Suprapubic skin (tissue), 4 donors: ENCODE results near the gene LRP6. TPM values are rescaled to one million over a fixed set of nuclear protein-coding genes. Genes with fewer than 3 reads are reported as not detected.
"Not testable (repeated sequence)": the region's sequence is repeated elsewhere in the genome, so short reads cannot be mapped to it uniquely, and the experiment has no call there.

Experiments used
- DNase-seq, 2 donors: peaks; one replicate each; pipeline ENCODE4 v3.0.0-alpha.2; 2019; ENCODE audit warnings: low spot score in 2 of 2
- H3K27ac ChIP-seq: fragments of 200-600 bp; sonication (generic); one replicate; pipeline ENCODE4 v1.5.1; 2019
- H3K27me3 ChIP-seq: fragments of 200-600 bp; sonication (generic); one replicate; pipeline ENCODE4 v1.5.1; 2019
- H3K36me3 ChIP-seq: fragments of 200-600 bp; sonication (generic); one replicate; pipeline ENCODE4 v1.5.1; 2019
- H3K4me1 ChIP-seq: fragments of 200-600 bp; sonication (generic); one replicate; pipeline ENCODE4 v1.5.1; 2019
- H3K4me3 ChIP-seq: fragments of 200-600 bp; sonication (generic); one replicate; pipeline ENCODE4 v1.5.1; 2019; ENCODE audit warnings: mild to moderate bottlenecking
- H3K9me3 ChIP-seq: fragments of 200-600 bp; sonication (generic); one replicate; pipeline ENCODE4 v1.5.1; 2019
- CTCF ChIP-seq, 2 donors: fragments of 200-600 bp in 1 of 2; fragments of 450-650 bp in 1 of 2; sonication (generic) in 1 of 2; IDR thresholded peaks; one replicate each; pipeline ENCODE4 v1.5.1; 2016 to 2019; ENCODE audit warnings: antibody characterized with exemption in 2 of 2, mild to moderate bottlenecking in 1 of 2, moderate library complexity in 1 of 2
- EP300 ChIP-seq: sonication (generic); formaldehyde crosslinking; IDR thresholded peaks from one replicate; pipeline ENCODE4 v1.6.1; 2017; ENCODE audit warnings: antibody characterized with exemption
- POLR2A ChIP-seq, 2 donors: fragments of 450-650 bp; IDR thresholded peaks; one replicate each; pipeline ENCODE4 v1.6.1; 2017; ENCODE audit warnings: antibody characterized with exemption in 2 of 2, mild to moderate bottlenecking in 2 of 2, moderate library complexity in 2 of 2
- POLR2AphosphoS5 ChIP-seq, 3 donors: sonication (generic); formaldehyde crosslinking; IDR thresholded peaks; one replicate each; pipeline ENCODE4 v1.6.1; 2017; ENCODE audit warnings: antibody characterized with exemption in 3 of 3
- whole genome bisulfite sequencing: methylation state at CpG from one replicate; pipeline ENCODE4 v1.1.5; 2018; 5-methylcytosine and 5-hydroxymethylcytosine counted together
- total RNA-seq, 4 donors: library from RNA; depleted of rRNA; stranded (reverse); fragments of >200 nt; gene quantifications; one replicate each; pipeline ENCODE4 v1.1.0, GENCODE V29; 2016

The LRP6 gene
- total RNA-seq, result 10 to 100 TPM; 13.3 to 39.9 (median 33.9) TPM

- Histone ChIP-seq H3K36me3 (no peaks in the 10 kb centered on the region), H3K27me3 (no peaks in the 10 kb centered on the region), H3K27ac (peak within 1 kb of the TSS; percentile 97), H3K4me1 (peaks cover 31% of the 10 kb centered on the region), H3K4me3 (peak within 1 kb of the TSS; percentile 57), H3K9me3 (no peaks in the 10 kb centered on the region)
- peak in 1 of 2 donors; percentile 58 for TF ChIP-seq POLR2A (IDR thresholded peaks at IDR 0.05)
- TF ChIP-seq EP300, result no peak
- TF ChIP-seq POLR2AphosphoS5 (IDR thresholded peaks at IDR 0.05), result peak in 2 of 3 donors; percentile 68 to 70
- TF ChIP-seq CTCF (IDR thresholded peaks at IDR 0.05), result peak in 1 of 2 donors; percentile 8
- DNase-seq, result peak; percentile 90 to 91
- under 1% methylated on average over 38 of the region's 92 CpGs for WGBS
These were observed at the start of gene LRP6 for GRCh38 chr12:12266873-12267741. LRP6 (minus strand) TSS chr12:12267044; CDS start chr12:12266735, 309 bp downstream.

DNA sequence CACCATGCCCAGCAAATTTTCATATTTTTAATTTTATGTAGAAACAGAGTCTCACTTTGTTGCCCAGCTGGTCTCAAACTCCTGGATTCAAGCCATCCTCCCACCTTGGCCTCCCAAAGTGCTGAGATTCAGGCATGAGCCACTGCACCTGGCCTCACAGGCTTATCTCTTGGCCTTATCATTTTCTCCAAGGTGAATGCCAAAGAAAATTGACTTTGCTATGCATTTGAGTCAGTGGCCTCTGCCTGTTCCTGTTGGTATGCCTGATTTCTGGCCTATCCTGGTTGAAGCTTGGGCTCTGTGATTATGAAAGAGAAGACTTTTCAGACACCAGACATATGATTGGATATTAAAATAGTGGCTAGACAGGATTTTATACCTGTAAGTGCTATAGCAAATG is 49.0 kb upstream of the LRP6 start:
- TF ChIP-seq POLR2AphosphoS5 (IDR thresholded peaks at IDR 0.05), result no peak
- TF ChIP-seq POLR2A (IDR thresholded peaks at IDR 0.05), result no peak
- no peak for TF ChIP-seq CTCF (IDR thresholded peaks at IDR 0.05)
- no peak for TF ChIP-seq EP300
- Histone ChIP-seq H3K27ac (no peak overlapping the region), H3K36me3 (no peaks in the 10 kb centered on the region), H3K4me3 (no peak overlapping the region), H3K9me3 (no peaks in the 10 kb centered on the region), H3K27me3 (no peaks in the 10 kb centered on the region), H3K4me1 (no peaks in the 10 kb centered on the region)
- no peak for DNase-seq

- whole genome bisulfite sequencing, result 87% methylated on average over 10 of the region's 10 CpGs
- H3K27me3 ChIP-seq, H3K27ac ChIP-seq, H3K4me1 ChIP-seq, DNase-seq, H3K36me3 ChIP-seq, H3K4me3 ChIP-seq, H3K9me3 ChIP-seq: not testable (repeated sequence)
These were observed 43.9 kb upstream of the LRP6 start for GRCh38 chr12:12310695-12311094.

DNA sequence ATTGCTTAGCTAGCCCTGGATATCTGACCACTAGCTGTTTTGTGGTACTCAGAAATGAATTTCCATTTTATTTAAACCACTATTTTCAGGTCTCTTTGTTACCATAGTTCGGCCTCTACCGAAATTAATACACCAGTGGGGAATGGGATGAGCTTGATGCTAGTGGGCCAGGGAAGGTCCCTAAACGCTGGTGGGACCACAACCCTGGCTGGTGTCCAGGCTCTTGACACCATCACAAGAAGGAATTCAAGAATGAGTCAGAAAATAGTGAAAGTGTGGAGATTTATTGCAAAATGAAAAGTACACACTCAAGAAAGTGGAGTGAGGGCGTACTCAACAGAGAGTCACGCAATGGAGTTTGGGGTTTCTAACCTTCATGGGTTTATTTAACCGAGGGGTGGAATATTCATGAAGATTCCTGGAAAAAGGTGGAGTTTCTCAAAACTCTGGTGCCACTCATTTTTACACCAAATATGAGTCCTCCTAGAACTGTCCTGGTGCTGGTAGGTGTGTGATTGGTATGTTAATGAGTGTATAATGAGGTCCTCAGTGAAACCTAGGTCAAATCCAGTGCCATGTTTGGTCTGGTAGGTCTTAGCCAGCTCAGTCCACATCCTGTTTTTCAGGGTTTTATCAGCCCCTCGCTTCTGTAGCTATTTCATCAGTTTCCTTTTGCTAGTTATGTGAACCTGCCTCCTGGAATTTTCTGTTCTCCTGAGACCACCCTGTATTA is 38.9 kb upstream of the LRP6 start:
- Histone ChIP-seq H3K27ac (no peak overlapping the region), H3K36me3 (no peaks in the 10 kb centered on the region), H3K9me3 (no peaks in the 10 kb centered on the region), H3K4me1 (no peaks in the 10 kb centered on the region), H3K27me3 (no peaks in the 10 kb centered on the region), H3K4me3 (no peak overlapping the region)
- DNase-seq, result no peak
- WGBS, result 88% methylated on average over 7 of the region's 7 CpGs
- TF ChIP-seq POLR2A (IDR thresholded peaks at IDR 0.05) (no peak), EP300 (no peak), CTCF (IDR thresholded peaks at IDR 0.05) (no peak), POLR2AphosphoS5 (IDR thresholded peaks at IDR 0.05) (no peak)

GRCh38 chr12:12302976-12303375 is 36.1 kb upstream of the LRP6 start:
- TF ChIP-seq EP300, result no peak
- no peak for TF ChIP-seq POLR2AphosphoS5 (IDR thresholded peaks at IDR 0.05)
- TF ChIP-seq POLR2A (IDR thresholded peaks at IDR 0.05), result no peak
- TF ChIP-seq CTCF (IDR thresholded peaks at IDR 0.05), result no peak
- Histone ChIP-seq H3K27ac (no peak overlapping the region), H3K9me3 (no peaks in the 10 kb centered on the region), H3K27me3 (no peaks in the 10 kb centered on the region), H3K36me3 (no peaks in the 10 kb centered on the region), H3K4me3 (no peak overlapping the region), H3K4me1 (no peaks in the 10 kb centered on the region)
- WGBS, result 95% methylated on average over 2 of the region's 2 CpGs
- DNase-seq, result no peak
